T-helper 9 cell (primary cell): Measurements from ENCODE around the gene TMEM204.
"Not testable (repeated sequence)": the region's sequence is repeated elsewhere in the genome, so short reads cannot be mapped to it uniquely, and the experiment has no call there.

Experiments
- DNase-seq: peaks from one replicate; pipeline ENCODE4 v3.0.0-alpha.2; 2020

TMEM204 gene

GRCh38 chr16:1560866-1561265 lies 27.4 kb downstream of the TMEM204 start:
- DNase-seq, result no peak

- no peak for DNase-seq
Observed at GRCh38 chr16:1561266-1561665, 27.8 kb downstream of the TMEM204 start.

GRCh38 chr16:1561836-1562235 lies 28.4 kb downstream of the TMEM204 start:
- DNase-seq, result no peak

- no peak for DNase-seq
Observed at GRCh38 chr16:1563786-1564185, 30.3 kb downstream of the TMEM204 start.

- no peak for DNase-seq
Observed at GRCh38 chr16:1564325-1564724, 30.9 kb downstream of the TMEM204 start.

GRCh38 chr16:1565083-1565805 lies 31.8 kb downstream of the TMEM204 start:
- no peak for DNase-seq

GRCh38 chr16:1567988-1568387 lies 34.5 kb downstream of the TMEM204 start:
- no peak for DNase-seq

- DNase-seq, result no peak
Observed at GRCh38 chr16:1571012-1571671, 37.7 kb downstream of the TMEM204 start.

- DNase-seq, result no peak
Observed at GRCh38 chr16:1572673-1573072, 39.2 kb downstream of the TMEM204 start.

- DNase-seq, result no peak
Observed at GRCh38 chr16:1573301-1573700, 39.8 kb downstream of the TMEM204 start.

- DNase-seq, result no peak
Observed at GRCh38 chr16:1575578-1575977, 42.1 kb downstream of the TMEM204 start.

GRCh38 chr16:1579214-1579613 lies 45.7 kb downstream of the TMEM204 start:
- DNase-seq, result no peak

GRCh38 chr16:1580256-1580655 lies 46.8 kb downstream of the TMEM204 start:
- no peak for DNase-seq

- DNase-seq, result no peak
Observed at GRCh38 chr16:1580956-1581355, 47.5 kb downstream of the TMEM204 start.

- no peak for DNase-seq
Observed at GRCh38 chr16:1581804-1582203, 48.3 kb downstream of the TMEM204 start.

- DNase-seq, result no peak
Observed at GRCh38 chr16:1583180-1583579, 49.7 kb downstream of the TMEM204 start.

- DNase-seq, result no peak
Observed at GRCh38 chr16:1584926-1585484, 51.5 kb downstream of the TMEM204 start.

GRCh38 chr16:1590366-1590765 lies 56.9 kb downstream of the TMEM204 start:
- DNase-seq, result no peak

GRCh38 chr16:1590930-1591705 lies 57.7 kb downstream of the TMEM204 start:
- DNase-seq, result no peak

GRCh38 chr16:1592446-1592845 lies 59.0 kb downstream of the TMEM204 start:
- no peak for DNase-seq

- DNase-seq, result not testable (repeated sequence)
Observed at GRCh38 chr16:1595511-1595910, 62.0 kb downstream of the TMEM204 start.

- DNase-seq, result no peak
Observed at GRCh38 chr16:1596516-1596915, 63.0 kb downstream of the TMEM204 start.

- DNase-seq, result no peak
Observed at GRCh38 chr16:1597154-1597553, 63.7 kb downstream of the TMEM204 start.
